SHP77 (cell line): ENCODE results near the gene MTA3.

ENCODE experiments used
- DNase-seq, 2 experiments: peaks; one replicate each; lab custom pipeline; 2025; lab: John Stamatoyannopoulos, UW

The MTA3 gene

GRCh38 chr2:42804891-42805290, 236.5 kb downstream of the MTA3 start:
- no peak for DNase-seq
